GM12892 (cell line): ENCODE results near the gene FOSL2.

ENCODE experiments used
- DNase-seq: peaks from one replicate; pipeline ENCODE4 v3.0.0; 2011; ENCODE audit not compliant: insufficient read length
- FAIRE-seq: peaks from 2 replicates; lab custom pipeline; 2011; peaks lifted over from hg19 to GRCh38; lab: Jason Lieb, UNC
- POLR2A ChIP-seq: IDR thresholded peaks from 2 replicates; pipeline ENCODE4 v1.6.1; 2011; ENCODE audit warnings: low read depth, low read length, control low read depth
- POLR2AphosphoS5 ChIP-seq: IDR thresholded peaks from 2 replicates; pipeline ENCODE4 v1.6.1; 2011; ENCODE audit warnings: low read depth, low read length, control low read depth
- TAF1 ChIP-seq: IDR thresholded peaks from 2 replicates; pipeline ENCODE4 v1.6.1; 2011; ENCODE audit warnings: low read depth, mild to moderate bottlenecking, control low read depth, low read length, borderline replicate concordance

Gene FOSL2

DNA sequence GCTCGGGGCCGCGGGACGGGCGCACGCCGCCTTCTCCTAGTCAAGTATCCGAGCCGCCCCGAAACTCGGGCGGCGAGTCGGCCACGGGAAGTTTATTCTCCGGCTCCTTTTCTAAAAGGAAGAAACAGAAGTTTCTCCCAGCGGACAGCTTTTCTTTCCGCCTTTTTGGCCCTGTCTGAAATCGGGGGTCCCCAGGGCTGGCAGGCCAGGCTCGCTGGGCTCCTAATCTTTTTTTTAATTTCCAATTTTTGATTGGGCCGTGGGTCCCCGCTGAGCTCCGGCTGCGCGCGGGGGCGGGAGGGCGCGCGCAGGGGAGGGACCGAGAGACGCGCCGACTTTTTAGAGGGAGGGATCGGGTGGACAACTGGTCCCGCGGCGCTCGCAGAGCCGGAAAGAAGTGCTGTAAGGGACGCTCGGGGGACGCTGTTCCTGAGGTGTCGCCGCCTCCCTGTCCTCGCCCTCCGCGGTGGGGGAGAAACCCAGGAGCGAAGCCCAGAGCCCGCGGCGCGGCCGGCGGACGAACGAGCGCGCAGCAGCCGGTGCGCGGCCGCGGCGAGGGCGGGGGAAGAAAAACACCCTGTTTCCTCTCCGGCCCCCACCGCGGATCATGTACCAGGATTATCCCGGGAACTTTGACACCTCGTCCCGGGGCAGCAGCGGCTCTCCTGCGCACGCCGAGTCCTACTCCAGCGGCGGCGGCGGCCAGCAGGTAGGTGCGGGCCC lies 617 bp downstream of the FOSL2 start:
- FAIRE-seq (no peak), DNase-seq (peak; percentile 41)
- TF ChIP-seq TAF1 (no peak), POLR2AphosphoS5 (no peak), POLR2A (no peak)

DNA sequence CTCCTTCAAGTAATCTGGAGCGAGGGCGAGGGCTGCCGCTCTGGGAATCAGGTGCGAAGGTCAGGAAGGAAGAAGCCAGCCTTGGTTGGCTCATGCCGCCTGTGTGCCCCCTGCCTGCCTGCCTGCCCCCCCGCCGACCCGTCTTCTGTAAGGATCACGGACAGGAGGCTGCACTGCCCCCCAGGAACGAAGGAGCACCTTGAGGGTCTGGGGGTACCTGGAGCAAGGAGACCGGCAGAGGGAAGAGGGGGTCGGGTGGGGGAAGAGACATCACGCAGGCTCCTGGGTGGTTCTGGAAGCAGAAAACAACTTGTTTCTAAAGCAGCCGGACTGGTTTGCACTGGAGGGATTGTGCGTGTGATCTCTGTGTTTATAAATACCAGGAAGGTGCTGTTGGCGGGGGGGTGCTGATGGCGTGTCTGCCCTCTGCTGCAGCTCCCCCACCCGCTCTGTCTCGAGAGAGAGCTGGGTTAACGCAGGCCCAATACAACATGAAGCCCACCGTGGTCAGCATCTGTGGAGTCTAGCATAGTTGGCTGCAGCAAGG lies 1.7 kb downstream of the FOSL2 start:
- no peak for FAIRE-seq
- no peak for DNase-seq
- TF ChIP-seq POLR2AphosphoS5 = no peak
- TF ChIP-seq TAF1 = no peak
- no peak for TF ChIP-seq POLR2A

DNA sequence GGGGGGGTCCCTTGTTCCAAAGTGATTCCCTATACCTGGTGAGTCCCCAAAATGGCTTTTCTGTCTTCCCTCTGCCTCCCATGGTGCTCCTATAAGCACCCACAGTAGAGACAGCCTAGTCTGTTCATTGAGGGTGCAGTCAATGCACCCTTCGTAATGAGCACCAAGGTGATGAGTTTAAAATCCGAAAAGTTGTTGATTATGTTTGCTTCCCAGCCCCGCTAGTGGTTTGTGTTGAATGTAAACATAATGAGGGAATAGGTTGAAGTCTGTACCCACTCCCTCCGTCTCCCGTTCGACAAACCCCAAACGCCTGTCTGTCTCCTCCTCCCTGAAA lies 2.3 kb downstream of the FOSL2 start:
- no peak for TF ChIP-seq POLR2A
- no peak for TF ChIP-seq POLR2AphosphoS5
- no peak for TF ChIP-seq TAF1
- FAIRE-seq (no peak), DNase-seq (no peak)

DNA sequence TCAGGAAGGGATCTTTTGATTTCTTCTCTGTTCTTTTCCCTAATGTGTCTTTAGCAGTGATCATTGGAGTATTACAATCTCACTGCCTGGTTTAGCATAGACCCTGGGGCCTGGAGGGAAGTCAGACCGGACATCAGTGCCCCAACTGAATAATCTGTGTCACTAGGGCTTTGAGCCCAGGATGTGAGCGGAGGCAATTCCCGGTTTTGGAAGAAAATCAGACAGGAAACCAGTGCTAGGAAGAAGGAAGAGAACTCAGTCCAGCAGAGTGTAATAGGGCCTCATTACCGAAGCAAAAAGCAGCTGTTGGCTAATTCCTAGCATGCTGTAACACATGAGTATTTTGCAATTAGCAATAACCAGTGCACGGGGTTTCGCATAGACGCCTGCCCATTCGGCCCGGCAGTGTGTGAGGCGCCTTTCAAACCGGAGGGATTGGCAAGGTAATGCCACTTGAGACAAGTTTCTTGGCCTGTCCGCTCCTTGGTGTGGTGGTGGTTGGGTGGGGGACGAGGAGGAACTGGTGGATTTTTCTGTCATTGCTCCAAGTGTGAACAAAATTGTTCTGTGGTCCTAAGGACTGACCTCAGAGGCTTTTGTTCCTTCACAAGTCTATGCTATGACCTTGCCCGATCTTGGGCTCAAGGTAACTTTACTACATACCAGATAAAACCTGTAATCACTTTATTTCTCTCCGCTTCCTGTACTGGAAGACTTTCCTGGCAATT lies 2.8 kb downstream of the FOSL2 start:
- FAIRE-seq (no peak), DNase-seq (no peak)
- TF ChIP-seq TAF1 = no peak
- TF ChIP-seq POLR2A = no peak
- no peak for TF ChIP-seq POLR2AphosphoS5

DNA sequence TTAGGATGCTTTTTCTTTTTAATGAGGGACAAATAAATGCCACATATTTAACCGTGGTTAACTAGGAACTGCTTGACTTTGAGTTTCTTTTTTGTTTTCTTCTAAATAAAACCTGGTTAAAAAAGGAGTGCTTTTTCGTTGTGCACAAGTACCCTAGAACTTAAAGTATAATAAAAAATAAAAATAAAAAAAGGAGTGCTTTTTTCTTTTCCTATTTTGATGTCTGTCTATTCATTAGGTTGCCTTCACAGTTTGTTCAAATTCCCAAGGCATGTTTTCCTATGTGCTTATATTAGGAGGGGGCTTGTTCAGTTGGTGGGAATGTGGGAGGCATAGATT lies 4.4 kb downstream of the FOSL2 start:
- FAIRE-seq (no peak), DNase-seq (no peak)
- TF ChIP-seq POLR2A = no peak
- TF ChIP-seq TAF1 = no peak
- no peak for TF ChIP-seq POLR2AphosphoS5

DNA sequence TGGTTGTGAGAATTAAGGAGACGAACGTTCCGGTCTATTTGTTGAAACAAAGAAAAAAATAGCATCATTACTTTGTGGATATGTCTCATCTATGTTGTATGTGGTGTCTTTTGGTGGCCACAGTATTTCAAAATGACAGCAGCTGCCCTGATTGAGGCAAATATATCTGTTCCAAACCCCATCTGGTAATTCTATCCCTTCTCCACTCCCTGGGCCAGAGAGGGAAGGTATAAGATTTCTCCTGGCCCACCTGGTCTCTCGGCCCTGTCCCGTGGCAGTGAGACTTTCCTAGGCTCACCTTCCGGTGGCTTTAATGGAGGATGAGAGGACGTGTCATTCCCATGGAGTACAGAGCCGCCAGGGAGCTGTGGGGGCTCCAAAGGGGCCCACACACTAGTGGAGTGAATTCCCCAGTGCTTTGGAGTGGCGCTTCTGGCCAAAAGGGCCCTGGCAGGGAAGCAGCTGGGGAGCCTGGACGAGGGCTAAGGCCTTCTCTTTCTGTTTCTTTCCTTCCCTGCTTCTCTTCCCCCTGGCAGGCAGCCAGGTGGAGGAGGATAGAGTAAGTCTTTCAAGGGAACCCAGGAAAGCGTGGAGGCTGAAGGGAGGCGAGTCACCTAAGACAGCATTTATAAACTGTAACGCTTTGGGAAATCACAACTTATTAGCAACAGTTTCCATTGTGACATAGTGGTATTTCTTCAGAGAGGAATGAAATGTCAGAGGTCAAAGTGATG lies 5.6 kb downstream of the FOSL2 start:
- no peak for DNase-seq
- no peak for TF ChIP-seq POLR2A
- TF ChIP-seq POLR2AphosphoS5 = no peak
- TF ChIP-seq TAF1 = no peak
- no peak for FAIRE-seq

DNA sequence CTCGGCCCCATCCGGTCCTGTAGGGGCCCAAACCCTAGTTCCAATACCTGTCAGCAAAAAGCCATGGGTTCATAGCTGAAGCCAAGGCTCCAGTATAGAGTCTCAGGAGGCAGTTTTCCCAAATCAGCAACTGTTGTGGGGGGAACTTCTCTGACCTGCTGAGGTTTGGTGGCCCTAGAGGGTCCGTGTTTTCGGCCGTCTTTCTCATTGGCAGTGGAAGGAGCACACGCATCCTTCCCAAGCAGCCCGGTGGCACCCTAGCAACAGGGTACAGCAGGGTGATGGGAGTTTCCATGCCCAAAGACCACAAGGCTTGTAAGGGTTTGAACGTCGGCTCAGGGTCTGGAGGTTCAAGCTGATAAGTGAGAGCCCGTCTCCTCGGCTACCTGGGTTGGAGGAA lies 6.6 kb downstream of the FOSL2 start:
- no peak for TF ChIP-seq TAF1
- no peak for TF ChIP-seq POLR2AphosphoS5
- TF ChIP-seq POLR2A = no peak
- DNase-seq = no peak
- FAIRE-seq = no peak

DNA sequence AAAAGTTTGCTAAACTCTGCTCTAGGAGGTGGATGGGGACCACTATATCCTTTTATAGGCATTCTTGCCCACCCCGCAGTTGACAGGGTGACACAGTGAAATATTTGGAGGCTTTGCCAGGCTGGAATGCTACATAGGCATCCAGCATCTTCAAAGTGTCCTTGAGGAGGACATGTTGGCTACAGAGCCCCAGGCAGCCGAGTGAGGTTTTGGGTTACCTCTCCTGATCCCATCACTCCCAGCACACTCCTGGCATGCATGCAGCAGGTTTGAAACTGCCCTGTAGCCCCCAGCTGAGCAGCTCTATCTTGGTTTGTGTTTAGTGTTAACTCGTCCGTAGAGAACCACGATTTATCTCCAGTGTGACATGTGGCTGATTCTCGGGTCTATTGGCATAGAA lies 7.3 kb downstream of the FOSL2 start:
- DNase-seq = no peak
- no peak for TF ChIP-seq TAF1
- TF ChIP-seq POLR2AphosphoS5 = no peak
- TF ChIP-seq POLR2A = no peak
- no peak for FAIRE-seq

DNA sequence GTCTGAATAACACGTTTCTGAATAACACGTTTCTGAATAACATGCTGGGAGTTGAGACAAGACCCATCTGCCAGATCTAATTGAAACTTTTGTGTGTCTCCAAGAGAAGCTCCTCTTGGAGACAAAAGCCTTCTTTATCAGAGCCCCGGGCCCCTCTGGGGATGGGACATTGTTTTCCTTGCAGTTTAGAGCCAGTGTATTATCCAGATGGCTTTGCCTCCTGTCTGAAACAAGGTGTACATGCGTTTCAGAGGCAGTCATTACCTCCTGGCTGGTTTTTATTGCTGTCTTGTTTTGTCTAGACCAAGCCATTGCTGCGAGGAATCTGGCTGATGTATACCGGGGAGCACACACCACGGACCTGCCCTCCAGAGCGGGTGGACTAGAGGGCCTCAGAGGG lies 7.8 kb downstream of the FOSL2 start:
- FAIRE-seq (no peak), DNase-seq (no peak)
- TF ChIP-seq POLR2AphosphoS5 (no peak), POLR2A (no peak), TAF1 (no peak)

DNA sequence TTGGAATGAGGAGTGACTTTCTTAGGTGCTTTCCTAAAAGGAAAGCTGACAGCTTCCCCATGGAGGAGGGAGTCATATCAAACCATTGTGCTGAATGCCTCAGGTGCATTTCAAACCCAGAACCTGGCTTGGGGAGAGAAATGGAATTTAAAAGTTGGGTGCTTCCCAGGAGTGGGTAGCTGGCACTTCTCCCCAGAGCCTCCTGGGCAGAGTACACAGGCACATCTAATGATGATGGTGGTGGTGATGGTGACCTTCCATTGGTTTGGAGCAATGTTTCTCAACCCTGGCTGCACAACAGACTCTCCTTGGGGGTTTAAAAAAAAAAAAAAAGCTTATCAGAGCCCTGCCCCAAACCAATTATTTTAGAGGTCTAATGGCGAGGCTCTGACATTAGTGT lies 8.3 kb downstream of the FOSL2 start:
- TF ChIP-seq POLR2AphosphoS5 (no peak), POLR2A (no peak), TAF1 (no peak)
- no peak for FAIRE-seq

DNA sequence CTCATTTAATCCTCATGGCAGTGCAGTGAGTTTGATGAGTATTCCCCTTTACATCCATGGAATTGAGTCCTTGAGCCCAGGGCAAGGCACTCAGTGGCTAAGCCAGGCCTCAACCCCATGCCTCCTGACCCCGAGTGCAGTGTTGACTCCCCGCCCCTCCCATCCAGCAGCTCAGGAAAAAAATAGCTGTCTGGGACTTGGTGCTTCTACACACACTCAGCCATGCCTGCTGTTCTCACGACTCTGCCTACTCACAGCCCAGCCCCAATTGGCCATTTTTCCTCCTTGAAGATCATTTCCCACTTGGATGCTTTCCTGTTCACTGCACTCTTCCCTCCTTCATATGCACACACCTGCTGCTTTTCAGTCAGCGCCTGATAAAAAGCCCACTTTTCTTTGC lies 8.8 kb downstream of the FOSL2 start:
- DNase-seq (no peak), FAIRE-seq (no peak)
- TF ChIP-seq POLR2AphosphoS5 (no peak), POLR2A (no peak), TAF1 (no peak)

More for the DNA sequence above, 8.3 kb downstream of the FOSL2 start:
- no peak for DNase-seq
